Hematopoietic multipotent progenitor cell treated with erythropoietin and hydrocortisone succinate and interleukin-3 and kit ligand, for 15 days (in vitro differentiated cells): Measurements from ENCODE around the gene STAT4.

ENCODE experiments used
- DNase-seq: peaks from one replicate; pipeline ENCODE4 v3.0.0-alpha.2; 2015; ENCODE audit warnings: low spot score

Gene STAT4

DNA sequence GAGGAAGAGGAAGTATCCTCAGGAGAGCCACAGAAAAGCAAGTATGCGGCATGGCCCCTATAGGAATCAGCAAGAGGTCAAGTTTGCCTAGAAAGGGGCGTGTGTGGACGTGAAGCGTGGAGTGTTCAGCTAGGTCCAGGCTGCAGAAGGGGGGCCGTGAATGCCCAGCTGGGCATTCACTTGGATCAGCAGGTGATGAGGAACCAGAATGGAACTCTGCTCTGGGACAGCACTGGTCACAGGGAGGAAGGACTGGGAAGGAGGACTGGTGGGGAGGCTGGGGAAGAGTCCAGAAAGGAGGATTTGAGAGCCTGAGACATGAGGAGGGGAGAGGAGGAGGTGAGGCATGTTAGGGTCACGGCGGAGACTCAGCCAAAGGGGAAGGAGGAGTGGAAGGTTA is 156.6 kb downstream of the STAT4 start:
- DNase-seq, result no peak

DNA sequence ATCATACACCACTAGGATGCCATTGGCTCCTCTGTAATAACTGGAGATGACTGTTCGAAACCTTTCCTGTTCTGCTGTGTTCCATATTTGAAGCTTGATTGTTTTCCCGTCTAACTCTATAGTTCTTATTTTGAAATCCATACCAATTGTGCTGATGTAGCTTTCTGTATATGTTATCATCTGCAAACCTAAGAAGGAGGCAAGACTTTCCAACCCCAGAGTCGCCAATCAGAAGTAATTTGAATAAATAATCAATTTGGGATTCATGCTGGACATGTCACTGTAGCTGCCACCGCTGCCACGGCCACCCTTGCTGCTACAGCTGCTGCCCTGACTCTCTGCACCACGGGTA is 157.5 kb downstream of the STAT4 start:
- DNase-seq, result no peak

DNA sequence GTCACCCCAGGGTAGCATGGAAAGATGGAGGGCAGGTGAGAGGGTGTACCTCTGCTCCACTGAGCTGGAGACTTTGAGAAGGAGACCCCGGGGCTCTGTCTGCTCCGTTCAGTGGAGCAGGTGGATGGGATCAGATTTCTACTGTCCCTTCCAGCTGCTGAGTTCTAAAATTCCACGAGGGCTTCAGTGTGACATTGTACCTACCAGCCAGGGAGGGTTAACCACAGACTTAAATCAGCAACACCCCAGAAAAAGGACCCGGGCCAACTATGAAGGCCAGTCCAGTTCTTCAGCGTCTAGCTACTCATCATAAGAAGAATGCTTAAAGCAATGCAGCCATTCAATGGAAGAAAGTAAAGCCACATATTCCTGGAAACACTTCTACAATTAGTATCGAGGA is 160.7 kb downstream of the STAT4 start:
- DNase-seq, result no peak

GRCh38 chr2:190988910-190989309 is 161.9 kb downstream of the STAT4 start:
- no peak for DNase-seq

DNA sequence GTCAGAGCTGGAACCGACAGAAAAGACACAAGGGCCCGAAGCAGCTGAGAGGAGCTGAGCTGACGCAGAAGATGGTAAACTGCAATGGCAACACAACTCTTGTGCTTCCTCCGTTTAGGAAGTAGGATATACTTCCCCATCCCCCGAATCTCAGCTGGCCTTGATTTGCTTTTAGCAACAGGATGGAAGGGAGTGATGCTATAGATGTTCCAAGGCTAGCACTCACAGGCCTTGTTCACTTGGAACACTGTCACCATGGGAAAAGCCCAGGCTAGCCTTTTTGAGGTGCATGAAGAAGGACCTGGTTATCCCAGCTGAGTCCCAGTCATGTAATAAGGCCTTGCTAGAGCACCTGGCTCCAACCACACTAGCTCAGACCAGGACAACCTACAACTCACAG is 162.9 kb downstream of the STAT4 start:
- DNase-seq, result no peak

GRCh38 chr2:190987116-190987515 is 163.7 kb downstream of the STAT4 start:
- no peak for DNase-seq

- no peak for DNase-seq
Measured at GRCh38 chr2:190986221-190986953, 164.4 kb downstream of the STAT4 start.

DNA sequence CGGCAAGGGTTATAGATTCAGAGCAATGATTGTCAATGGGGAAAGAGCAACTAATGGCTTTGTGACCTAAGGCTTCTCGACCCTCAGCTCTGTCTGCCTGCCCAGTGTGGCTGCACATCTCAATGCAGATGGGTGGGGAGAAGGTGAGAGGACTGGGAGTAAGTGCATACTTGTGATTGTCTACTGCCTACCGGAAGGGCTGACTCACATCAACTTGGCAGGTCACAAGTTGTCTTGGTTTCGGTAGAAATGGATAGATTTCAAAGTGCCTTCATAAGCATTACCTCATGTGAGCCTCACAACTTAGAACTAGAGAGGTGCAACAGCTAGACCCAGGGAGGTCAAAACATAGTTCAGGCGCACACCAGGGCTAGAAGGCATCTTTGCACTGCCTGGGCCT is 166.2 kb downstream of the STAT4 start:
- no peak for DNase-seq

- no peak for DNase-seq
Measured at GRCh38 chr2:190982262-190983034, 168.3 kb downstream of the STAT4 start.

GRCh38 chr2:190981733-190982132 is 169.1 kb downstream of the STAT4 start:
- DNase-seq, result no peak

DNA sequence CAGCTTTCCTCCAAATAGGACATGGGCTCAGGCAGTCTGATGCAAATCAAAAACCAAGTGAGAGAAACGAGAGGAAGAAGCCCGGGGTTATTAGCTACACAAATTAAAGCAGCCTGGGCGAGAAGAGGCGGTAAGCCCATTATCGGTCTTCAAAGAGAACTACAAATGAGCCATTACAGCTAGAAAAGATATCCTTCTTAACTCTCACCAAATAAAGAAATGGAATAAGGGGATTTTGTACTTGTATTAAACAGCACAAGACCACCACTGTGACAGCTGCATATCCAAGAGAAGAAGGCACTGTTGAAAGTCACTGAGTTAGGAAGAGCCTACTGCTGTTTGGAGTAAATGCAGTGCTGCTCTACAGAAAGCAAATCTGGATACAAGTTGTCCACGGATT is 169.5 kb downstream of the STAT4 start:
- DNase-seq, result no peak

DNA sequence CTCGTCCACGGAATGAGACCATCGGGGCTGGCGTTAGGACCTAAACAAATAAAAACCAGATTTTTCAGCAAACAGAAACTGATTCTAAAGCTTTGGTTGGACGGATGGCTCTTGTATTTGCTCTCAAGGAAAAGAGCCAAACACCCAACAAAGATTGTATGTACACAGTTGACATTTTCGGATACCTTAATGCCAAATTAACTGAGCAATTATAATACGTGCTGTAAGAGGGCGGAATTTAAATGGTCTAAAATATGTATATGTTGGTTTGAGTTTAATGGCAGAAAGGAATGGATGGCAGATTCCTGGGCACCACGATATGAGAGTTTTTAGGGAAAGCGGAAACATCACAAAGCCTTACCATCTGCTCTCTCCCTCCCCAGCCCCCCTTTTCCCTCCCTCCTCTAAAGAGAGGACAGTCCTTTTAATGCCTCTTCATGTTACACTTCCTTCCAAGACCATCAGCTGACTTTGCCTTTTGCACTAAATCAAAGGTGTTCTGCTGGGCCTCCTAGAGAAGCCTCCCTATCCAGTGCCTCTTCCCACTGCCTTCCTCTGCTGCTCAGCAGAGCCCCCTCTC is 170.1 kb downstream of the STAT4 start:
- DNase-seq, result no peak

DNA sequence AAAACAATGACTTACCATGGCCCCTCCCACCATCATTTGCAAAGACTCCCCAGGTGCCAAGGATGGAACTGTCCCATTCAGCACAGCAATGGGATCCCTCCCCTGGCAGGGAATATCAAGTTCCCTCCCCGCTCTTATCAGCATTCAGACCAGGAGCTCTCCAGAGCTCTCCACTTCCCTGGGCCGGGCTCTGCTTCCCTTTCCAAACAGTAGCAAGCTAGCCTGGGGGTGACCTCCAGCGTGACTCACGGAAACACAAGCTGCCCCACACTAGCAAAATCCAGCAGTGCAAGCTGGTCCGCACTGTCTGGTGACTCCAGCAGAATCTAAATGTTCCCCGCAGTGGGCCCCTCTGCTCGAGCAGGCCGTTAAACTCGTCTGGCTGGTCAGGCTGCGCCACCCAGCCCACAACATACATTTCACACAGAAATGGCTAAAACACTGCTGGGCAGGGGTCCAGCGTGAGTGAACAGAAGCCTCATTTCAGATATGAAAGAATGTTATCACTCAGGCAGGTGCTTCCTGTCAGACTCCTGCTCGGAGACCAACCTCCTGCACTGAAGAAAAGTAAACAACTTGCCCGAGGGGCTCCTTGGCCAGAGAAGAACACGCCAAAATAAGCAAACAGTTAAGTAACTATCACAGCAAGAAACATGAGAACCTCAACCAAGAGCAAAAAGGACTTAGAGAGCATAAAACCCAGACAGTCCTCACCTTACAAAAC is 170.7 kb downstream of the STAT4 start:
- no peak for DNase-seq
